K562 (cell line): ENCODE results near the gene ADORA2B.

Experiments
- CAMTA2 ChIP-seq: fragments of 250-450 bp; sonication (Bioruptor Pico); conservative IDR thresholded peaks from 2 replicates; pipeline ENCODE4 v1.5.1; 2022
- FOXA3 ChIP-seq, 2 experiments: fragments of 450-650 bp in 1 of 2; sonication (generic) in 1 of 2; formaldehyde crosslinking; IDR thresholded peaks in 1 of 2; conservative IDR thresholded peaks in 1 of 2; 2 replicates each; pipeline versions ENCODE4 v1.4.0 to v1.8.0; 2020 to 2022; ENCODE audit warnings: mild to moderate bottlenecking in 2 of 2, missing genetic modification reagents in 1 of 2
- JUN ChIP-seq, 2 experiments: sonication (generic) in 1 of 2; formaldehyde crosslinking in 1 of 2; IDR thresholded peaks; 2 replicates each; pipeline versions ENCODE4 v1.6.1 to v1.8.0; 2012 to 2022; ENCODE audit warnings: borderline replicate concordance in 2 of 2, mild to moderate bottlenecking in 2 of 2, improper control_type of control experiment in 1 of 2, low read depth in 1 of 2, low read length in 1 of 2, missing genetic modification reagents in 1 of 2
- MEF2D ChIP-seq: conservative IDR thresholded peaks from 2 replicates; pipeline ENCODE4 v1.6.1; 2016; ENCODE audit warnings: low read depth, missing genetic modification characterization, missing compliant biosample characterization
- NR2C1 ChIP-seq, 2 experiments: fragments of 450-650 bp; IDR thresholded peaks; 2 replicates each; pipeline ENCODE4 v1.6.1; 2017; ENCODE audit warnings: mild to moderate bottlenecking in 2 of 2, antibody characterized with exemption in 1 of 2, inconsistent platforms in 1 of 2, missing compliant biosample characterization in 1 of 2, missing genetic modification characterization in 1 of 2
- RERE ChIP-seq: sonication (generic); formaldehyde crosslinking; IDR thresholded peaks from 2 replicates; pipeline ENCODE4 v1.8.0; 2023; ENCODE audit warnings: missing genetic modification reagents, mild to moderate bottlenecking, borderline replicate concordance
- SIN3A ChIP-seq, 2 experiments: fragments of 150-350 bp in 1 of 2; IDR thresholded peaks; 2 replicates each; pipeline ENCODE4 v1.6.1; 2011 to 2016; ENCODE audit warnings: borderline replicate concordance in 2 of 2, low read depth in 2 of 2, low read length in 2 of 2, mild to moderate bottlenecking in 2 of 2, moderate library complexity in 2 of 2; ENCODE audit not compliant: control insufficient read depth in 1 of 2
- TCF7L2 ChIP-seq: fragments of 150-350 bp; IDR thresholded peaks from 2 replicates; pipeline ENCODE4 v1.6.1; 2016; ENCODE audit warnings: low read depth, mild to moderate bottlenecking, low read length, moderate library complexity
- ZBTB5 ChIP-seq: fragments of 450-650 bp; IDR thresholded peaks from 2 replicates; pipeline ENCODE4 v1.6.1; 2017; ENCODE audit warnings: antibody characterized with exemption
- ZNF124 ChIP-seq: sonication (generic); formaldehyde crosslinking; IDR thresholded peaks from 2 replicates; pipeline ENCODE4 v1.8.1; 2022; ENCODE audit warnings: missing genetic modification reagents
- TF ChIP-seq, protein P1 (sequence below): fragments of 450-650 bp; IDR thresholded peaks from 2 replicates; pipeline ENCODE4 v1.6.1; 2016; ENCODE audit warnings: antibody characterized with exemption

GRCh38 chr17:15910791-15911190 lies 34.1 kb upstream of the ADORA2B start:
- TF ChIP-seq CAMTA2 (CRISPR knock-in tag) (no peak), NR2C1 (IDR thresholded peaks at IDR 0.05) (no peak), NR2C1 (tag; IDR thresholded peaks at IDR 0.05) (no peak), TCF7L2 (no peak), FOXA3 (CRISPR knock-in tag; conservative IDR thresholded peaks at IDR 0.05 in 1 of 2, IDR thresholded peaks at IDR 0.05 in 1 of 2) (no peak), ZNF124 (CRISPR knock-in tag) (no peak), MEF2D (tag) (no peak), RERE (CRISPR knock-in tag) (no peak), ZBTB5 (no peak), JUN (IDR thresholded peaks at IDR 0.05; ENCODE audit: borderline replicate concordance, low read depth, low read length) (no peak), JUN (CRISPR knock-in tag; IDR thresholded peaks at IDR 0.05; ENCODE audit: borderline replicate concordance) (no peak), SIN3A (IDR thresholded peaks at IDR 0.05; ENCODE audit: borderline replicate concordance in 2 of 2, control insufficient read depth in 1 of 2, low read depth in 2 of 2, low read length in 2 of 2) (no peak)
- TF ChIP-seq, protein P1, sequence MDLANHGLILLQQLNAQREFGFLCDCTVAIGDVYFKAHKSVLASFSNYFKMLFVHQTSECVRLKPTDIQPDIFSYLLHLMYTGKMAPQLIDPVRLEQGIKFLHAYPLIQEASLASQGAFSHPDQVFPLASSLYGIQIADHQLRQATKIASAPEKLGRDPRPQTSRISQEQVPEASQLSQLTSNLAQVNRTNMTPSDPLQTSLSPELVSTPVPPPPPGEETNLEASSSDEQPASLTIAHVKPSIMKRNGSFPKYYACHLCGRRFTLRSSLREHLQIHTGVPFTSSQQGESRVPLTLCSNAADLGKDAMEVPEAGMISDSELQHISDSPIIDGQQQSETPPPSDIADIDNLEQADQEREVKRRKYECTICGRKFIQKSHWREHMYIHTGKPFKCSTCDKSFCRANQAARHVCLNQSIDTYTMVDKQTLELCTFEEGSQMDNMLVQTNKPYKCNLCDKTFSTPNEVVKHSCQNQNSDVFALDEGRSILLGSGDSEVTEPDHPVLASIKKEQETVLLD: no peak
